ENCODE results near the gene UBAC1. TPM values are rescaled to one million over a fixed set of nuclear protein-coding genes. Genes with fewer than 3 reads are reported as not detected.

Gene UBAC1
- total and polyA plus RNA-seq, 9 of the 15 experiments (the other 6 are each of a cell fraction or from before 2014, with no cell fraction given) = 94.0 to 399 (median 228) TPM

- TF ChIP-seq U2AF2 (optimal IDR thresholded peaks at IDR 0.05; ENCODE audit: low read depth, low read length) = no peak
- TF ChIP-seq, protein P1, sequence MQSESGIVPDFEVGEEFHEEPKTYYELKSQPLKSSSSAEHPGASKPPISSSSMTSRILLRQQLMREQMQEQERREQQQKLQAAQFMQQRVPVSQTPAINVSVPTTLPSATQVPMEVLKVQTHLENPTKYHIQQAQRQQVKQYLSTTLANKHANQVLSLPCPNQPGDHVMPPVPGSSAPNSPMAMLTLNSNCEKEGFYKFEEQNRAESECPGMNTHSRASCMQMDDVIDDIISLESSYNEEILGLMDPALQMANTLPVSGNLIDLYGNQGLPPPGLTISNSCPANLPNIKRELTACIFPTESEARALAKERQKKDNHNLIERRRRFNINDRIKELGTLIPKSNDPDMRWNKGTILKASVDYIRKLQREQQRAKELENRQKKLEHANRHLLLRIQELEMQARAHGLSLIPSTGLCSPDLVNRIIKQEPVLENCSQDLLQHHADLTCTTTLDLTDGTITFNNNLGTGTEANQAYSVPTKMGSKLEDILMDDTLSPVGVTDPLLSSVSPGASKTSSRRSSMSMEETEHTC (IDR thresholded peaks at IDR 0.05) = no peak
These were observed 57.9 kb downstream of the UBAC1 start (continued) for GRCh38 chr9:135903358-135903656.

- Histone ChIP-seq H3K27me3 (ENCODE audit: control insufficient read depth in 2 of 2, insufficient read depth in 2 of 2, low read length in 2 of 2) (no peaks in the 10 kb centered on the region), H3K79me2 (ENCODE audit: control insufficient read depth, insufficient read depth, low read length) (peaks cover 88% of the 10 kb centered on the region), H3K4me1 (replicated peaks in 1 of 2; ENCODE audit: control insufficient read depth in 2 of 2, insufficient read depth in 2 of 2, low read length in 2 of 2) (peaks cover 12 to 29% of the 10 kb centered on the region in 2 experiments; a peak in 4 of 5 replicates), H3K36me3 (ENCODE audit: control insufficient read depth, insufficient read depth, low read length) (peaks cover 29% of the 10 kb centered on the region; the same call in 2 of the 3 replicates), H2AFZ (ENCODE audit: low read depth, low read length) (no peak overlapping the region), H3K27ac (ENCODE audit: extremely low read depth, low read depth, low read length) (no peak overlapping the region), H3K4me2 (ENCODE audit: insufficient read depth, low read length) (no peak overlapping the region), H3K9me1 (ENCODE audit: control insufficient read depth, insufficient read depth, low read length) (no peaks in the 10 kb centered on the region), H4K20me1 (replicated peaks; ENCODE audit: control insufficient read depth, insufficient read depth, low read length) (peaks cover 19% of the 10 kb centered on the region), H3K4me3 (no peak overlapping the region), H3K9me3 (replicated peaks; ENCODE audit: control insufficient read depth, insufficient read depth, low read depth, low read length) (no peaks in the 10 kb centered on the region), H3K9ac (ENCODE audit: insufficient read depth in 1 of 2, low read depth in 2 of 2, low read length in 2 of 2) (no peak overlapping the region)
- POLR2A ChIA-PET = interaction anchor here (1.2 kb wide), 1 partner anchor 14 kb away, joined by 6 read pairs; no protein-coding TSS in a partner anchor
- intact Hi-C loops (cut with micrococcal nuclease) (no loop called here), in situ Hi-C loops (cut with MboI) (no loop called here)
- CTCF ChIA-PET (ENCODE audit: low intra/inter-chr PET ratio) = no interaction called here
- no peak for DNase-seq (ENCODE audit: extremely low read depth in 1 of 4, low spot score in 3 of 4)
- TF ChIP-seq C11orf30 (IDR thresholded peaks at IDR 0.05; ENCODE audit: low read depth) (peak; percentile 43; the same call in 1 of the 2 replicates), ZNF316 (IDR thresholded peaks at IDR 0.05) (peak; percentile 69), POLR2AphosphoS2 (IDR thresholded peaks at IDR 0.05; ENCODE audit: low read length) (no peak)
- no peak for ATAC-seq
- BruUV-seq (replicated peaks) = no TSS peak
- no peak for FAIRE-seq
- WGBS (ENCODE audit: insufficient coverage, low coverage, missing lambda C conversion rate) = 87% methylated on average over 12 of the region's 12 CpGs
These were observed 58.4 kb downstream of the UBAC1 start for GRCh38 chr9:135902655-135903357.
